ENCODE results near the gene FRMD1.

GRCh38 chr6:168046696-168047095 is 32.3 kb downstream of the FRMD1 start:
- TF ChIP-seq POLR2A (IDR thresholded peaks at IDR 0.05) = no peak
- no peak for TF ChIP-seq CTCF (IDR thresholded peaks at IDR 0.05 in 4 of 5, conservative IDR thresholded peaks at IDR 0.05 in 1 of 5)

Data from gastrocnemius medialis (tissue), 4 donors.